Fibroblast of skin of scalp (primary cell): ENCODE measurements around the gene CACNA2D3.

Source experiments
- DNase-seq: peaks from one replicate; pipeline ENCODE4 v3.0.0-alpha.2; 2013

Gene CACNA2D3

DNA sequence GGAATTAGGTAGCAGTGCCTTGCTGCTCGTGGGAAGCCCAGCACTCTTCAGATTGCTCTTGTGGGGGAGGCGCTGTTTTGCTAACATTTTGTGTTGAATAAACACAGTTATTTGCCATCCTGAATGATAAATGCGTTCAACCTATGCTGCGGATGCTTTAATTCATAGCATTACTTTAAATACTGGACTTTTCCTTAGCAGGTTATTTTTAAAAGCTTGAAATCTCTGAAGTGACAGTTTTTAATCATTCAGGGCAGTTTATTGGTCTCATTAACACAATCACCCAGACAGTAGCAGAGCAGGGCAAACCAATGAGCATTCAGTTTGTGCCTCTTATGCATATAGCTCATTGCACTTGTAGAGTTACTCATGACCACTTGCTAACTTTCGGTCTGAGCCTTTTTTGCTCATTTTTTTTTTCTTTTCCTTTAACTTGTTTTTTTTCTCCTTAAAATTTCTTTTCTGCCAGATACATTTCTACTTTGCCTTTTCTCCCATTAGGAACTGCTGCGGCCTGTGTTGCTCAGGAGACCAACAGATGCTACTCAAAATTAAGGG lies 5.2 kb downstream of the CACNA2D3 start:
- no peak for DNase-seq

DNA sequence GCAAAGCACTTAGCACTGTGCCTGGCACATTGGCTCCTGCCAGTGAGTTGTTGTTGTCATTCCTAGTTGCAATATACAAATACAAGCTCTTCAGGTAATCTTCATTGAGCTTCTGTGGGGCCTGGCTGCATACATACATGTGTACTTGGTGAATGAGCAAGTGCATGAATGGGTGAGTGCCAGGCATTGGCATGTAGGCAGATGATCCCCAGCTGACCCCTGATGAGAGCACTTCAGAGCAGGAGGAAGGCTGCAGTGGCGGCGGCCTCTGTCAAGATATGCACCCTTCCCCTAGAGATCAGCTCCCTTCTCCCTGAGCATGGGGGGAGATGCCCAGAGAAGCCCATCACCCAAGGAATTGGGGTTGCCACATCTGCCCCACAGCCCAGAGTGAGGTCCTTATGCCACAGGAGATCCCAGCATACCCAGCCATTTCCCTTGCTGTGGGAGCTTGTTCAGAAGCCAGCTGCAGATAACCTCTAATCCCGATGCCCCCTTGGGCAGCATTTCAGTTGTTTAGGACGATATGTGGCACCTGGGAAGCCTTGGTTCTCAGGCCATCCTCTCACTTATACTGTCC lies 8.8 kb downstream of the CACNA2D3 start:
- DNase-seq, result no peak

DNA sequence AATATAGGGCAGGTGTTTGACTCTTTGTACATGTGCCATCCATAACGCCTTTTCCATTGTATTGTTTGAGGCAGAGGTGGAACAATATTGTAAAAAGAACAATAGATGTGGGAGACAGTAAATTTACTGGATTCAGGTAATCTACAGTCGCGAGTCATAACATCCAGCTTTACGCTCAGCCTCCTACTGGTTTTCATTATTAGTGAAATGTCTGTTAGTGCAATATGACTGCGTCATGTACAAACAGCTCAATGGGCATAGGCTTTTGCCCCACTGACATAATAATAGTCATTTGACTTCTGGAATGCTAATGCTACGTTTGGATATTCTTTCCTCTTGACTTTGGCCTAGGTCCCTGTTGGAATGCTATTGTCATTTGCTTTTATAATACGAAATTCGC lies 9.5 kb downstream of the CACNA2D3 start:
- DNase-seq, result no peak

DNA sequence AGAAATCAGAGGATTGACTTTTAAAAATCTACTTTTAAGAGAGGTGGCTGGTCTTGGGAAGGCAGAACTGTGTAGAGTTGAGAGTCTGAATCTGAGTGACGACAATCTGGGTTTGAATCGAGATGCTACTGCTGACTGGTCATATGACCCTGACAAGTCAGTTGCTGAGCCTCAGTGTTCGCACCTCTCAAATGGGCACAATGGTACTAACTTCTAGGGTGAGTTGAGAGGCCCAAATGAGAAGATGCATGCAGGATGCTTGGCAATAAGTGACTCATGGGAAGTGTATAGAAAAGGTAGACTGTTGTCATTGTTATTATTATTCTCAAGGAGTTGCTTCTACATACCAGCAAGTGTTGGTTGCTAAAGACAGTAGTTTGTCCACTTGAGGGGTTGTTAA lies 10.3 kb downstream of the CACNA2D3 start:
- no peak for DNase-seq

DNA sequence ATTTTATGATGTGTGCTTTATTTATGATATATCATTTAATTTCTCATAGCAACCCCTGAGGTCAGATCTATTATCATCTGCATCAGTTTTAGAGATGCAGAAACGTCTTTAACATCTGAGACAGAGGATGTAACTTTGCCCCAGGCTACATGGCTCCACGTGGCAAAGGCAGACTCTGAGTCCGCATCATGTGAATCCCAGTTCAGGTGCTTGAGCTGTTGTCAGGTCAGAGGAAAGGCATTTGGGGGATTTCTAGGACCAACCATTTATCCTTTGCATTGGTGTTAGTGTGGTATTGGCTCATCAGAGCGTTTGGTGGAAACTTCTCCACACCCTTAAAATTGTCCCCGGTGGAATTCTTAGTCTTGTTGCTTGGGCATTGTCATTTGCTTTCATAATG lies 10.8 kb downstream of the CACNA2D3 start:
- DNase-seq, result no peak

DNA sequence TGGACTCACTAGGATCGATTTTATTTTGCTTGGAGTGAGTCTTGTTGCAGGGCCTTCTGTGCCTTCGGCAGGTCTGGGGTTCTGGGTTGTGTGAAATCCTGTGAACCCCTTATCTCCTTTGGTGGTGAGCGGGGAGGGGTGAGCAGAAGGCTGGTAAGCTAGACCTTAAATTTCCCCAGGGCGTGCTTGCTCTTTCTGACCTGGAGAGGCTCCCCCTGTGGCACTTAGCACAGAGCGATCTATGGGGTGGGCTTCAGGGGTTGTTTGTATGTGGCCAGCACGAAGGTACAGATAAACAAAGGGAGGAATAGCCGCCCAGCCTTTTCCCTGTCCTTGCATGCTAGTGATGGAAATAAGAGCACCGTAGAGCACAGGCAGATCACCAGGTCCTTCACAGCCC lies 11.8 kb downstream of the CACNA2D3 start:
- DNase-seq, result no peak

DNA sequence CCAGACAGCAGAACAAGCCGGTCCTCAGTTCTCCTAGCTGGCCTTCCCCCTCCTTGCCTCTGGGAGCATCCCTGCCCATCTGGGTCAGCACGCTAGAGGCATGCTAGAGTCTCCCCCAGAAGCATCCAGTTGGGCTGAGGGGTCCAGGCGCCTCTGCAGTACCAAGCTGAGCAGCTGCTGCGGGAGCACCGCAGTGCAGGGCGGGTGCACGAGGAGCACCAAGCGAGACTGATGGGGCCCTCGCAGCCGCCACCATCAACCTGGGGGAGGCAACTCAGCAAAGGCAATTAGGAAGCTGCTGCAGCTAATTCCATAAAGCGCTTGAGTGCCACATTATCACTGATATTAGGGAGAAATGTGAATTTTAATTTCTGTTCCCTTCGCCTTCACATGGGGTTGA lies 12.4 kb downstream of the CACNA2D3 start:
- no peak for DNase-seq

DNA sequence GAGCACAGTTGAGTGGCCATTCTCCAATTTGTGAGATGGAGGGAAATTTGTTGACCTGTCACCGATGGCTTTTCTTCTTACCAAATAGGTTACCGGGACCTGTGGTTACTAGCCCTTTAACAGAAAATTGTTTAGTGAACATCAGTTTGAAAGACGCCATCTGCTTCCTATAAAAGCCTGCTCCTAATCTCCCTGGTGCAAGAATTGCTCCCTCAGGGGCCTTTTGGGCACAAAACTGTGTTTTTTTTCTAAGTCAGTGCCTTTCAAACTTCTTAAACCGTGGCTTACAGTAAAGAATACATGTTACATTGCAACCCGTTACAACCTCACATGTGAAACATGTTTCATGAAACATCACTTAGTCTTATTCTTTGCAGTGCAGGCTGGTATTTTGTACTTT lies 15.0 kb downstream of the CACNA2D3 start:
- no peak for DNase-seq

DNA sequence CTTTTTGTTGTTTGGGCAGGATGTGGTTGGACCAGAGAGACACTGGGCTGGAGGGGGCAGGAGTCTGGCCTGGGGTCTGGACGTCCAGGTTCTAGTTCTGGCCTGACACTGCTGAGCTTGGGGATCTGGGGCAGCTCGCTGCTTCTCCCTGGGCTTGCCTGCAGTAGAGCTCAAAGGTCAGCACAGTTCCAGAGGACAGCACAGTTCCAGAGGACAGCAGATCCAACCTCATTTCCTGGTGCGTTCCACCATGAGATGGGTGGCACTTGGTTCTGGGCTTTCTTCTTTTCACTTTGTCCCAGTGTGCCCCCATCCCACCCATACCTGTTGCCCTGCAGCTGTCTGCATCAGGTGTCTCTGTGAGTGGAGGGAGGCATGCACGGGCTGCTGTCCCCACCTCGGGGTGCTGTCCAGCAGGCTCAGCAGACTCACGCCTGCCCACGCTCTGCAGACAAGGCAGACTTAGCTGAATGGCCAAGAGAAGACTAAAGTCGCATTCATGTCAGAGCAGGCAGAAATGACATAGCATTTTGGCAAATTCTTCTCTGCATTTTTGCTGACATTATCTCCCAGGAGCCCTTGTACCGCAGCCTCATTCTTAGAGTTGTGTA lies 16.7 kb downstream of the CACNA2D3 start:
- no peak for DNase-seq

DNA sequence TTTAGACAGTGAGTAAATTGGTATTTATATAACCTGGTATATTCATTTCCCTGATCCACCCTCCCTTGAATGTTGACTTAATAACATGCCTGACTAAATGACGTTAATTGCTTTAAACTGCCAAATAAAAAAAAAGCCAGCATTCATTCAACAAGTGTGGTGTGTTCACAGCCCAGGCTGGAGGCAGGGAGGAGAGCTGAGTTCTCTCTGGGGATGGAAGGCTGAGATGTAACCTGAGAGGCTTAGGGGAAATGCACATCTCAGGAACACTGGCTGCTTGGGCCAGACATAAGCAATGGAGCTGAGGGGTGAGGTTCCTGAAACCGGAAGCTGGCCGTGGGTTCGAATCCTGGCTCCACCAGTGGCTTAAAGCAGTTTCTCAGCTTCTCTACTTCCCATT lies 17.3 kb downstream of the CACNA2D3 start:
- DNase-seq, result no peak

DNA sequence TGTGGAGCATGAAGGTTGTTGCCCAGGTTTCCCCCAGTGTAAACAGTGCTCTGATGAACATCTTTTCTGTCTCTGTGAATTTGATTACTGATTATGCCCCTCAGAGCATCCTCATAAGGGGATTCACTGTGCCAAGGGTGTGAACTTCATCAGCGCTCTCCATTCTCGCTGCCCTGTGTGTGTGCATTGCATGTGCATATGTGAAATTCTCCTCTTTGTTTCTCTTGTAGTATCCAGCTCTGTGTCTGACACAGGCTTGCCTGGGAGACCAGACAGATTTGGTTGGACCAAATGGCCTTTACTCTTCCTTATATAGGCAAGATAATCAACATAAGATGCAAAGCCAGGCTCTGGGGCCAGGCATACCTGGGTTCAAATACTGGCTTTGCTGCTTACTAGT lies 21.9 kb downstream of the CACNA2D3 start:
- DNase-seq, result no peak

DNA sequence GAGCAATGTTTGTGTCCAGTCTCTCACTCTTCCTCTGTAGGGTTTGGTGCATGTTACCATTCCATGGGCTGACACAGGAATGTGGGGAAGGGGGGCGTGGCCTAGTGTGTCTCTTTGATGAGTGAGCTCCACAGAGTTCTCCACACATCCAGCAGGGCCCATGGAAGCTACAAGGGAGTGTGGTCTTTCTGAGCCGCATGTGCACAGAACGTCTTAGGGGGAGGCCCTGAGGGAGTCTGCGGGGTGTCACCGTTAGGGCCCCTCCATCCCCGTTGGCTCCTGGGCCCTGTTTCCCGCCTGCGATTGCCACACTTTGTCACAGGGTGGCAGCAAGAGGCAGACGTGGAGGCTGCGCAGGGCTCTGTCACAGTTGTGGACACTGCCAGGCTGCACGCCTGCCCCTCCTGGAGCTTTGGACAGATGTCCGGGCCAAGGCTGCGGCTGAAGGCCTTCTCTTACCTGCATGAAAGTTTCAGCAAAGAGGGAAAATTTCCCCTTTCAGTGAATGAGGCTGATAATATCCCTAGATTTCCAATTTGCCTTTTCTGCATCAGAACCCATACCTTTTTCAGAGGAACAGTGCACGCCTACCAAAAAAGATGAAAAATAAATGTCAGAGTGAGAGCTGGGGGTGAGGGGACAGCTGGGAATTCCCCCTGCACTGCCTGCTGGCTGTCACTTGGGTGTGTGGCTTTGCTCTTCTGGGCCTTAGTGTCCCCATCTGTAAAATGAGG lies 24.3 kb downstream of the CACNA2D3 start:
- DNase-seq, result peak; percentile 17

DNA sequence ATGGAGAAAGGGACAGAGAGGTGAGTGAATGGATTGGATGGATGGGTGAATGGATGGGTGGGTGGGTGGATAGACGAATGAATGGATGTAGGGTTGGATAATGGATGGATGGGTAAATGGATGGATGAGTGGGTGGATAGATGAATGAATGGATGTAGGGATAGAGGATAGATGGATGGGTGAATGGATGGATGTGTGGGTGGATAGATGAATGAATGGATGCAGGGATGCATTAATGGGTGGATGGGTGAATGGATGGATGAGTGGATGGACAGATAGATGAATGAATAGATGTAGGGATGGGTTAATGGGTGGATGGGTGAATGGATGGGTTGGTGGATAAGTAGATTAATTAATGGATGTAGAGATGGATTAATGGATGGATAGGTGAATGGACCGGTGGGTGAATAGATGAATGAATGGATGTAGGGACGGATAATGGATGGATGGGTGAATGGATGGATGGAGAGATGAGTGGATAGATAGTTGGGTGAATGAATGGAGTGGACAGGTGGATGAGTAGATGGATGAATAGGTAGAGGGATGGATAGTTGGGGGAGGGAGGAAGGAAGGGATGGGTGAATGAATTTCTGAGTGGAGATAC lies 28.6 kb downstream of the CACNA2D3 start:
- DNase-seq, result no peak

DNA sequence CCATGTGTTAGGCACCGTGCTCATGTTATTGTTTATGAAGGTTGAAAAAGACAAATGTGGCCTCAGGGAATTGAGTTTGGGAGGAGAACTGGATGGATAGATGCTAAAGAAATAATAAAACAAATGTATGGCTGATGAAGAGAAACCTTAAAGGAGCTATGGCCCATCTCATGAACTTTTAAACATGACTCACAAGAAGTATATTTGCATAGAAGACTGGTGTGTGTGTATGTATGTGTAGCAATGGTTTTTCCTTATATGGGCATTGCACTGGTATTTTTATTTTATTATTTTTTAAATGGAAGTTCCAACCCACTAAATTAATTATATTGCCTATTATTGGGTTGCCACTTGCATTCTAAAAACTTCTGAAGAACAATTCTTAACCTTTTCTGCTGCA lies 31.1 kb downstream of the CACNA2D3 start:
- DNase-seq, result peak; percentile 23

DNA sequence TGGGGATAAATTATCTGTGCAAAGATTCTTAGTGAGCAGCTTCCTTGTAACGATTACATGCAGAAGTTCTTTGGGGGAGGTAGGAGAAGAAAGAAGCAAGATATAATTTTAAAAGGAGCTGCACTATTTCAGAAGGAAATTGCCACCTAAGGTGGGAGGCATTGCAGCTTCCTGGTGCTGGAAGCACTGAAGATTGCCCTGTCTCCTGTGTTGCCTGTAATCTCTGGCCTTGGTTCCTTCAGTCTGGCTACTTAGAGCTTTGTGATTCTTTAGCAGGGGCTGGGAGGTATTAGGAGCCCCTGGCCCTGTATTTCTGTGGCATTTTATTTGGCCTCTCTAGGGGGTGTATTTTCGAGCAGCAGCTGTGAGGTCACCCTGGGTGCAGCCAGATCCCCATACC lies 35.5 kb downstream of the CACNA2D3 start:
- DNase-seq, result no peak

DNA sequence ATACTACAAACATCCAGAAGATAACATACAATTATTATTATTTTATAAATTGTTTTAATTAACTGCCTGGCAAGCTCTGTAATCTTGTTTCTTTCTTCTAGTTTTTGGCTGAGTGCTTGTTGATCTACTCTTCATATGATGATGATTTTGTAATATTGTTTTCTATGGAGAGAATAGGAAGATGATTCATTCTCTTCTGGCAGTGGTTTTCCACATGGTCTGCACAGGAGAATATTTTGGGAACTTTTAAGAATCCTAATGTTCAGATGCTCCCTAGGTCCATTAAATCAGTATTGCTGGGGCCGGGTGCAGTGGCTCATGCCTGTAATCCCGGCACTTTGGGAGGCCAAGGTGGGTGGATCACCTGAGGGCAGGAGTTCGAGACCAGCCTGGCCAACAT lies 37.6 kb downstream of the CACNA2D3 start:
- DNase-seq, result no peak

DNA sequence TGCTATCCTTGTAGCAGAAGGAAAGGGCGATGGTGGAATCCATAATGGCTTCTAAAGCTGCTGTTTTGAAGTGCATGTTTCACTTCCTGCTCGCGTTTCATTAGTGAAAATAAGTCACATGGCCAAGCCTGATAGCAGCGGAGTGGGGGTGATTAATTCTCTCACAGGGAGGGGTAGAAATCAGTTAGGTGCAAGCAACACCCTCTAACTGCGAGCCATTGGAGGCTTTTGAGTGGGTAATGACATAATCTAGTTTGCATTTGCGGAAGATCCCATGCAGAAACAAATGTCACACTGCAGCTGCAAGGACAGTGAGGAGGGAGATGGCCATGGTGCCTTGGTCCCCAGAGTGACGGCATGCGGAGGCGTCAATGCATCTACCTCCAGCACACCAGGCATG lies 41.1 kb downstream of the CACNA2D3 start:
- no peak for DNase-seq

DNA sequence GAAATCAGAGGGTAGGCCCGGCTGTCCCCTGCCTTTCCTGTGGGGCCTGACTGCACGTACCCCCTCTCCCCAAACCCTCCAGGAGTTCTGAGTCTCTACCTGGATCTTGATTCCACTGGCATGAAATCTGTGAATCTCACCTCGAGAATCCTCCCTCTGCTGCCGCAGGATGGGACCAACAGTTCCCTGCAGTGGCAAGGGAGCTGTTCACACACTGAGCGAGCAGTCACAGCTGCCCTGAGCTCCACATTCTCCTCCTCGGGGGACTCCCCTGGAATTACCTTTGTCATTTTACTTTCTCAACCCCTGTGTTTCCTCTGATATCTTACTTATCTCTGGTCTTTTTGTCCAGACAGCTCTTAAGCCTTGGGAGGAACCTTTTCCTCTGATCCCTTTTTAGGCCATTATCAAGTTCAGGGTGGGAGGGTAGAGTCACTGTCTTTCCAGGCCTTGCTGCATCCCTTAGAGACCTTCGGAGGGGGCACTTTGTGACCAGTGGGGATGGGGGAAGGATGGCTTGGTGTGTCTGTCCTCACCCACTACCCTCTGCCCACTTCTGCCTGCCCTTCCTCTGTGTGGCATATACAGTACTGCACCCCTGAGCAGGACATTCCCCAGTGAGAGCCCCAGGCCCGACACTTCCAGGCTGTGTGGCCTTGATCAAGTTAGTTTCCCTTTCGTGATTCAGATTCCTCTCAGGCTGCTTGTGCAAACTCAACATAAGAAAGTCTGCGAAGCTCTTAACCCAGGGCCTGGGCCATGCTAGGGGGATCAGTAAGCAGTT lies 42.0 kb downstream of the CACNA2D3 start:
- no peak for DNase-seq

DNA sequence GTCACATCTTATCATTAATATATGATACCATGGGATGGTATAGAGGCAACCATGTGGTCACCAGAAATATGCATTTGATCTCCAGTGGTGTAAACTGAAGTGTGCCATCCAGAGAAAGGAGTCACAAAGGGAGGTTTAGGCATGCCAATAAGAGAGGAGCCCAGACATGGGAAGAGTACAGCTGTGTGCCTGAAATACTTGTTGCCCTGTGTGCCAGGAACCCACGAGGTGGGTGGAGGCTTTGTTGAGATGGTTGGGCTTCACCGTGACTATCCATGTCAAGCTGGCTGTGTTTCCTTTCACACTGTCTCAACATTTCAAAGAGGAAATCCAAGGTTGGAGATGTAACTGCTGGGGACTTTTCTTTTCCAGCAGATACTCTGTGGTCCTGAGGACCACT lies 43.5 kb downstream of the CACNA2D3 start:
- no peak for DNase-seq

DNA sequence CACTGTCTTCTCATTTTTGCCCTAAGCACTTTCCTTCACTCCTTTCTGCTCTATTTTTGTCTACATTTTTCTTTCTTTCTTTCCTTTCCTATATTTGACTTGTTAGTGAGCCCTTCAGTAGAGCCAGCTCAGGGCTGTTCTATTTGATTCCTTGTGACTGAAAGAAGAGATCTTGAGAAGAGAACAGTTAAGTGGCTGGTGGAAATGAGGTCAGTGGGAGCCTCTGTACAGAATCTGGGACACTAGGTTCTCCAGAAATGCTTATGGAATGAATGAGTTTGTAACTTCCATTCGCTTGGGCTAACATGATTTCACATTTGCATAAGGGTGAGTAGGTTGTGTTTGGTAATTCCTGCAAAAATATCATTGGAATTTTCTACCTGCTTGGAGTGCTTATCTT lies 45.6 kb downstream of the CACNA2D3 start:
- DNase-seq, result no peak

DNA sequence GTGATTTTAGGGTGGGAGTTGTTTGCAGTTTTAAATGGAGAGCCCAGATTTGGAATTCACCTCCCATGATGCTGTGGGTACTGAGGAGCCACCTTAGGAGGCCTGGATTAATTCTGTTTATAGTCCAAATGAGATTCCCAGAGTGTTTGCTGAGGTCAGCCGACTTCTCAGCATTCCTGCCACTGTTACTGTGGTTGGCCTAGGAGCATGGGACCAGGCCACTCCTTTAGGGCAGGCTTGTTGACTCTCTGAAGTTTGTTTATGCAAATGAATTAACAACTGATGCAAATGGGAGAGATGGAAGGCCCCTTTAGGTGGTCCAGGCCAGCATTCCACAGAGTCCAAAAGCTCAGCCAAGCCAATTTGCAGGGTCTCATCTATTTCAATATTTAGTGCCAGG lies 46.1 kb downstream of the CACNA2D3 start:
- no peak for DNase-seq

DNA sequence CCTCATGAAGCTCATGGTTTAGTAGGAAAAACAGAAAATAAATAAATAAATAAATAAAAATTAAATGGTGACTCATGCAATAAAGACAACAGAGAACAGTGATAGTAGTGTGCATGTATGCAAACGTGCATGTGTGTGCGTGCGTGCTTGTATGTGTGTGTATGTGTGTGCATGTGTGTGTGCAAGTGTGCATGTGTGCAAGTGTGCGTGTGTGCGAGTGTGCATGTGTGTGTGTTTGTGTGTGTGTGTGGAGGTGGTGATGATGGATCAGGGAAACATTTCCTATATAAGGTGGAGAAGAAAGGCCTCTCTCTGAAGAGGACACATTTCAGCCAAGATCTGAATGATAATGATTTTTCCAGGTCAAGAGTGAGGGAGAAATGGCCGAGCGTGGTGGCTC lies 47.2 kb downstream of the CACNA2D3 start:
- no peak for DNase-seq

DNA sequence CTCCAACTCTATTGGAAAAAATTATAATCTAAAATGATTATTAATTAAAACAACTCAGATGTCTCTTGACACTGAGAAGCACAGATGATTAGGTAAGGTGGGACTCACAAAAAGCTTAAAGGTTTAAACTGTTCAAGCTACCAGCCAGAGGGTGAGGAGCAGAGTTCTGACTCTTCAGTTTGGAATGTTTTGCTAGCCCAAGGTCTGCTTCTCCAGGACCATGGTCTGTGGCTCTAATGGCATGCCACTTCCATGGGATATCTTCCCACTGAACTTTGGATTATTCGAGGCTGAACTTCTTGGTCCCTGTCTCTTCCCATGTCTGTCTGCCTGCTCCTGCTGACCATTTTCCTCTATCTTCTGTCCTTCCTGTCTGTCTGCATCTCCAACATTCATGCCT lies 49.2 kb downstream of the CACNA2D3 start:
- DNase-seq, result no peak
